Measurements from ENCODE around the gene LCN12.
A peak's percentile ranks its signal among the peaks of the same experiment; 100 is the strongest.

The LCN12 gene

DNA sequence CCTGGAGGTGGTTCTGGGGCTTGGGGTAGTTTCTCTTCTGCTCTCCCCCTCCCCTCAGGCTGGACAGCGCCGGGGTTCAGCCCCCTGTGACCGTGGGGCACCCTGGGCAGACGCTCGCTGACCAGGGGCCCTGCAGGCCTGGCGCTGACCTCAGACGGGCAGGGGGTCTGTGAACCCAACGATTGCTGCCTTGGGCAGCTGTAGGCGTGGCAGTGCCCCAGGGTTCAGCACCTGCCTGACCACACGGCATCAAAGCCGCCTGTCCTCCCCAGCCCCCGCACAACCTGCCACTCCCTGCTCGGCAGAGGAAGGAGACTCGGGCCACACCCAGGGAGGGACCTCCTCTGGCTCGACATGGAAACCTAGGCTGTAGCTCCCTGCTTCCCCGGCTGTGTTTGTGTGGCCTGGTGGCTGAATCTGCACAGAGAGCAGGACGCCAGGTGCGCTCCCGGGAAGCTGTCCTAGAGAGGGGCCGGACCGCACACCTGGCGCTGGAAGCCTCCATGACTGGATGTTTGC is 12.2 kb downstream of the LCN12 start:
- no peak overlapping the region for H3K4me3 ChIP-seq (ENCODE audit: low read length)
- no peak for TF ChIP-seq CTCF (IDR thresholded peaks at IDR 0.05; ENCODE audit: insufficient read depth, low read depth, low read length, missing control alignments)
- peak; percentile 30 for DNase-seq (ENCODE audit: low read depth)

DNA sequence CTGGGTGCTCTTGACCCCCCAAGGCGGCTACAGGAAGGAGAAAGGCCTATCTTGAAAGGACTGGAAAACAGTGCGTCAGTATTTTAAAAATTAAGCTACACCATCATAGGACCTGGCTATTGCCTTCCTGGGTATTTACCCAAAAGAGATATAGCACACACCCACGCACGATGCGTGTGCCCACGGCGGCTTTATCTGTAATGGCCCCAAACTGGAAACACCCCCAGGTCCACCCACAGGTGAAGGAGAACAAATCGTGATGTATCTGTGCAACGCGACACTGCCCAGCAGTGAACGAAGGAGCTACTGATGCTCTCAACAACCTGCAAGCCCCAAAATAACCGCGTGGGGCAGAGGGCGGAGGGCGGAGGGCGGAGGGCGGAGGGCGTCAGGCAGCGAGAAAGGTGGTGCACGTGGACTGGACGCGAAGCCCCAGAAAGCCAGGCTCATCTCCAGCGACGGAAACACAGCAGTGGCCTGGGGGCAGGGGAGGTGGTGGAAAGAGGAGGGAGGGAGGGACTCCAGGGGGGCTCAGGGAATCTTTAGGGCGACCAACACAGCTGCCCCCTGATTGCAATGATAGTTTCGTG is 12.9 kb downstream of the LCN12 start:
- no peak overlapping the region for H3K4me3 ChIP-seq (ENCODE audit: low read length)
- no peak for DNase-seq (ENCODE audit: low read depth)
- TF ChIP-seq CTCF (IDR thresholded peaks at IDR 0.05; ENCODE audit: insufficient read depth, low read depth, low read length, missing control alignments) = no peak

GRCh38 chr9:136965771-136966484 is 13.9 kb downstream of the LCN12 start:
- no peak for DNase-seq (ENCODE audit: low read depth)
- TF ChIP-seq CTCF (IDR thresholded peaks at IDR 0.05; ENCODE audit: insufficient read depth, low read depth, low read length, missing control alignments) = no peak

GRCh38 chr9:136968333-136969127 is 16.5 kb downstream of the LCN12 start:
- no peak overlapping the region for H3K4me3 ChIP-seq (ENCODE audit: low read length)
- no peak for DNase-seq (ENCODE audit: low read depth)
- no peak for TF ChIP-seq CTCF (IDR thresholded peaks at IDR 0.05; ENCODE audit: insufficient read depth, low read depth, low read length, missing control alignments)

More at GRCh38 chr9:136965771-136966484, 13.9 kb downstream of the LCN12 start:
- H3K4me3 ChIP-seq (ENCODE audit: low read length) = no peak overlapping the region

DNA sequence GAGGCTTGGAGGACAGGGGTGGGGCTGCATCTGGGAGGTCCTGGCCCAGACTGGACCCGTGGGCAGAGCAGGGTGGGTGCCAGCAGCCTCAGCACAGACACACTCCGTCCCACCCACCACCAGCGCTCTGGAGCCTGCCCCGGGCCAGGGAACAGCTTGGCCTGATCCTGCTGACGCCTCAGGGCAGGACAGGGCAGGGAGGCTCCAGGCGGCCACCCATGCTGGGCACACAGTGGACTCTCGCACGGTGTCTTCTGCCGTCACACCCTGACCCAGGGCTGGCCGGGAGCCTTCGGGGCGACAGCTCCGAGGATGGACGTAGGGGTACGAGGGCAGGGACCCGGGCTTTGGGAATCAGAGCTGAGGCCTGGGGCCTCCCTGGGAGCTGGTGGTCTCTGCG is 17.1 kb downstream of the LCN12 start:
- no peak for TF ChIP-seq CTCF (IDR thresholded peaks at IDR 0.05; ENCODE audit: insufficient read depth, low read depth, low read length, missing control alignments)
- no peak for DNase-seq (ENCODE audit: low read depth)
- H3K4me3 ChIP-seq (ENCODE audit: low read length) = no peak overlapping the region

DNA sequence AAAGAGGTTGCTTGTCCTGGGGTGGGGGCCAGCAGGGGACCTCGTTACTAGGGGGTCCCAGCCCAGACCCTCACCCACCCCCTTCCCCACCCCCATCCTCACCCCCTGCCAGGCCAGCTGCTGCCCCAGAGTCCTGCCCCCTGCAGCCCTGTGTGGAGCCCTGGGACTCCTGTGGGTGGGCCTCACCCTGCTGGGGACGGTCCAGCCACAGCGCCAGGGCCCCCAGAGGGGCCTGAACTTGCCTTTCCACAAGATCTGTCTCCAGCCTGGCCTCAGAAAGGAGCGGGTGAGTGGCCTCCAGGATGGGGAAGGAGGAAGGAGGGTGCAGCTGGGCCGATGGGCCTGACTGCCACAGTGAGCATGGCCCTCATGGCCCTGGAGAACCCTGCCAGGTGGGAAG is 17.7 kb downstream of the LCN12 start:
- no peak overlapping the region for H3K4me3 ChIP-seq (ENCODE audit: low read length)
- DNase-seq (ENCODE audit: low read depth) = no peak

More for the DNA sequence above, 17.7 kb downstream of the LCN12 start:
- TF ChIP-seq CTCF (IDR thresholded peaks at IDR 0.05; ENCODE audit: insufficient read depth, low read depth, low read length, missing control alignments) = no peak

Measured in epithelial cell of esophagus (primary cell).